HepG2 (cell line): ENCODE results near the gene FKTN. TPM values are rescaled to one million over a fixed set of nuclear protein-coding genes. Genes with fewer than 3 reads are reported as not detected.
A peak's percentile ranks its signal among the peaks of the same experiment; 100 is the strongest.

Experiments
- ARID4A ChIP-seq: sonication (generic); formaldehyde crosslinking; IDR thresholded peaks from 2 replicates; pipeline ENCODE4 v1.5.0; 2020; ENCODE audit warnings: mild to moderate bottlenecking, missing genetic modification reagents, borderline replicate concordance
- ARNTL ChIP-seq: sonication (generic); formaldehyde crosslinking; IDR thresholded peaks from 2 replicates; pipeline ENCODE4 v1.4.0; 2020; ENCODE audit warnings: mild to moderate bottlenecking, missing genetic modification reagents
- BORCS8-MEF2B ChIP-seq: sonication (generic); formaldehyde crosslinking; IDR thresholded peaks from 2 replicates; pipeline ENCODE4 v1.8.0; 2022; ENCODE audit warnings: mild to moderate bottlenecking, missing genetic modification reagents
- FOXK2 ChIP-seq: fragments of 450-650 bp; IDR thresholded peaks from 2 replicates; pipeline ENCODE4 v1.6.1; 2016
- HDAC1 ChIP-seq: sonication (generic); formaldehyde crosslinking; IDR thresholded peaks from 2 replicates; pipeline ENCODE4 v1.5.1; 2020; ENCODE audit warnings: mild to moderate bottlenecking, missing genetic modification reagents
- ISL2 ChIP-seq: sonication (generic); formaldehyde crosslinking; IDR thresholded peaks from 2 replicates; pipeline ENCODE4 v1.5.0; 2020; ENCODE audit warnings: missing genetic modification reagents
- MLLT10 ChIP-seq: sonication (generic); formaldehyde crosslinking; IDR thresholded peaks from 2 replicates; pipeline ENCODE4 v1.4.0; 2020; ENCODE audit warnings: missing genetic modification reagents
- NAIF1 ChIP-seq: sonication (generic); formaldehyde crosslinking; IDR thresholded peaks from 2 replicates; pipeline ENCODE4 v1.5.0; 2020; ENCODE audit warnings: mild to moderate bottlenecking, missing genetic modification reagents, borderline replicate concordance
- NKX3-1 ChIP-seq: sonication (generic); formaldehyde crosslinking; IDR thresholded peaks from 2 replicates; pipeline ENCODE4 v1.5.0; 2020; ENCODE audit warnings: missing genetic modification reagents
- NR2C2 ChIP-seq: sonication (generic); formaldehyde crosslinking; IDR thresholded peaks from 2 replicates; pipeline ENCODE4 v1.4.0; 2020; ENCODE audit warnings: missing genetic modification reagents, mild to moderate bottlenecking, moderate library complexity, borderline replicate concordance
- TERF1 ChIP-seq: sonication (generic); formaldehyde crosslinking; IDR thresholded peaks from 2 replicates; pipeline ENCODE4 v1.8.0; 2022; ENCODE audit warnings: mild to moderate bottlenecking, missing genetic modification reagents, moderate library complexity
- YY1 ChIP-seq: IDR thresholded peaks from 2 replicates; pipeline ENCODE4 v1.6.1; 2011; ENCODE audit warnings: low read length, low read depth, moderate library complexity, mild to moderate bottlenecking; ENCODE audit not compliant: insufficient read depth, insufficient replicate concordance
- ZBTB49 ChIP-seq: sonication (generic); formaldehyde crosslinking; IDR thresholded peaks from 2 replicates; pipeline ENCODE4 v1.4.0; 2020; ENCODE audit warnings: missing genetic modification reagents, borderline replicate concordance
- ZNF121 ChIP-seq: sonication (generic); formaldehyde crosslinking; IDR thresholded peaks from 2 replicates; pipeline ENCODE4 v1.5.0; 2020; ENCODE audit warnings: mild to moderate bottlenecking, missing genetic modification reagents
- ZNF501 ChIP-seq: sonication (generic); formaldehyde crosslinking; IDR thresholded peaks from 2 replicates; pipeline ENCODE4 v1.5.1; 2020; ENCODE audit warnings: mild to moderate bottlenecking, moderate library complexity, missing genetic modification reagents
- ZNF607 ChIP-seq: sonication (generic); formaldehyde crosslinking; IDR thresholded peaks from 2 replicates; pipeline ENCODE4 v1.5.1; 2020; ENCODE audit warnings: missing genetic modification reagents, mild to moderate bottlenecking, borderline replicate concordance
- polyA plus RNA-seq, 8 experiments: library from polyadenylated mRNA; depleted of rRNA in 3 of 8; stranded (reverse) in 7 of 8; unstranded in 1 of 8; fragments of >200 nt; fragmentation: Illumina TruSeq in 4 of 8; extraction: Trizol in 4 of 8; gene quantifications; 2 replicates each; pipeline versions ENCODE4 v1.2.1 to v1.2.3, GENCODE V29; 2011 to 2016; ENCODE audit warnings: low read depth in 4 of 8, missing spikeins in 1 of 8, mixed read lengths in 1 of 8; ENCODE audit not compliant: insufficient read depth in 1 of 8
- total RNA-seq, 5 experiments: library from RNA; depleted of rRNA; stranded (reverse); fragments of >200 nt; fragmentation: Illumina TruSeq; extraction: Trizol; gene quantifications; 2 replicates each; pipeline ENCODE4 v1.2.3, GENCODE V29; 2016; ENCODE audit warnings: low read depth in 1 of 5
- TF ChIP-seq, protein P1 (sequence below): sonication (generic); formaldehyde crosslinking; conservative IDR thresholded peaks from 2 replicates; pipeline ENCODE4 v1.4.0; 2020; ENCODE audit warnings: missing genetic modification reagents
- TF ChIP-seq, protein P2 (sequence below): sonication (generic); formaldehyde crosslinking; IDR thresholded peaks from 2 replicates; pipeline ENCODE4 v1.5.0; 2020; ENCODE audit warnings: missing genetic modification reagents

Gene FKTN
- total and polyA plus RNA-seq, 2 of the 13 experiments (the other 11 are each of a cell fraction or from before 2014, with no cell fraction given) = 7.9 to 13.5 TPM

- TF ChIP-seq, protein P1, sequence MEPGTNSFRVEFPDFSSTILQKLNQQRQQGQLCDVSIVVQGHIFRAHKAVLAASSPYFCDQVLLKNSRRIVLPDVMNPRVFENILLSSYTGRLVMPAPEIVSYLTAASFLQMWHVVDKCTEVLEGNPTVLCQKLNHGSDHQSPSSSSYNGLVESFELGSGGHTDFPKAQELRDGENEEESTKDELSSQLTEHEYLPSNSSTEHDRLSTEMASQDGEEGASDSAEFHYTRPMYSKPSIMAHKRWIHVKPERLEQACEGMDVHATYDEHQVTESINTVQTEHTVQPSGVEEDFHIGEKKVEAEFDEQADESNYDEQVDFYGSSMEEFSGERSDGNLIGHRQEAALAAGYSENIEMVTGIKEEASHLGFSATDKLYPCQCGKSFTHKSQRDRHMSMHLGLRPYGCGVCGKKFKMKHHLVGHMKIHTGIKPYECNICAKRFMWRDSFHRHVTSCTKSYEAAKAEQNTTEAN = peak; percentile 67; the same call in 1 of the 2 replicates
- peak; percentile 77; the same call in 1 of the 2 replicates for TF ChIP-seq NR2C2 (CRISPR knock-in tag)
- TF ChIP-seq ARID4A (CRISPR knock-in tag) = peak; percentile 77; the same call in 1 of the 2 replicates
- no peak for TF ChIP-seq ZBTB49 (CRISPR knock-in tag)
- TF ChIP-seq HDAC1 (CRISPR knock-in tag) = peak; percentile 80
- TF ChIP-seq ARNTL (CRISPR knock-in tag) = 0 out of 2 replicates have a peak, but pooled peaks have one; percentile 17
- TF ChIP-seq MLLT10 (CRISPR knock-in tag) = no peak
- peak; percentile 84 for TF ChIP-seq BORCS8-MEF2B
- no peak for TF ChIP-seq TERF1 (CRISPR knock-in tag)
- TF ChIP-seq, protein P2, sequence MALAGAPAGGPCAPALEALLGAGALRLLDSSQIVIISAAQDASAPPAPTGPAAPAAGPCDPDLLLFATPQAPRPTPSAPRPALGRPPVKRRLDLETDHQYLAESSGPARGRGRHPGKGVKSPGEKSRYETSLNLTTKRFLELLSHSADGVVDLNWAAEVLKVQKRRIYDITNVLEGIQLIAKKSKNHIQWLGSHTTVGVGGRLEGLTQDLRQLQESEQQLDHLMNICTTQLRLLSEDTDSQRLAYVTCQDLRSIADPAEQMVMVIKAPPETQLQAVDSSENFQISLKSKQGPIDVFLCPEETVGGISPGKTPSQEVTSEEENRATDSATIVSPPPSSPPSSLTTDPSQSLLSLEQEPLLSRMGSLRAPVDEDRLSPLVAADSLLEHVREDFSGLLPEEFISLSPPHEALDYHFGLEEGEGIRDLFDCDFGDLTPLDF = peak; percentile 51; the same call in 1 of the 2 replicates
- TF ChIP-seq FOXK2 = no peak
- TF ChIP-seq ZNF121 (CRISPR knock-in tag) = peak; percentile 47; the same call in 1 of the 2 replicates
- TF ChIP-seq NAIF1 (CRISPR knock-in tag) = peak; percentile 87; the same call in 1 of the 2 replicates
- peak; percentile 61 for TF ChIP-seq ISL2 (CRISPR knock-in tag)
- TF ChIP-seq NKX3-1 (CRISPR knock-in tag) = peak; percentile 23; the same call in 1 of the 2 replicates
- TF ChIP-seq ZNF607 (CRISPR knock-in tag) = 0 out of 2 replicates have a peak, but pooled peaks have one; percentile 57
- peak; percentile 44 for TF ChIP-seq YY1
- peak; percentile 90 for TF ChIP-seq ZNF501
These were observed at the start of gene FKTN (continued) for GRCh38 chr9:105557804-105558610.
